Nephron (organoid): Measurements from ENCODE around the gene TACC2.

Experiments
- H3K27ac Mint-ChIP-seq, 3 experiments: 2 replicates each; pipeline ENCODE4 v1.8.0; 2020; ENCODE audit warnings: mixed read lengths in 3 of 3, mild to moderate bottlenecking in 2 of 3, moderate library complexity in 1 of 3
- H3K27me3 Mint-ChIP-seq: 2 replicates; pipeline ENCODE4 v1.8.0; 2021; ENCODE audit warnings: low read depth, mild to moderate bottlenecking, moderate library complexity, mixed read lengths
- H3K36me3 Mint-ChIP-seq: 2 replicates; pipeline ENCODE4 v1.8.0; 2020; ENCODE audit warnings: low read depth, mixed read lengths
- H3K4me1 Mint-ChIP-seq: 2 replicates; pipeline ENCODE4 v1.8.0; 2020; ENCODE audit warnings: mixed read lengths
- H3K4me3 Mint-ChIP-seq, 3 experiments: 2 replicates each; pipeline ENCODE4 v1.8.0; 2020; ENCODE audit warnings: mild to moderate bottlenecking in 3 of 3, mixed read lengths in 3 of 3, moderate library complexity in 2 of 3
- H3K9me3 Mint-ChIP-seq: 2 replicates; pipeline ENCODE4 v1.8.0; 2020; ENCODE audit warnings: mixed read lengths
- CTCF ChIP-seq, 3 experiments: fragments of 200-600 bp; sonication (generic); IDR thresholded peaks; one replicate each; pipeline ENCODE4 v1.5.0; 2021; ENCODE audit warnings: antibody characterized with exemption in 3 of 3; ENCODE audit not compliant: unreplicated experiment in 3 of 3

TACC2 gene

GRCh38 chr10:122222638-122223037 is 233.7 kb downstream of the TACC2 start:
- Mint-ChIP-seq H3K27me3 (no peaks in the 10 kb centered on the region), H3K4me1 (peaks cover 20% of the 10 kb centered on the region), H3K9me3 (no peaks in the 10 kb centered on the region), H3K27ac (no peak overlapping the region), H3K36me3 (peaks cover 49% of the 10 kb centered on the region), H3K4me3 (no peak overlapping the region)
- TF ChIP-seq CTCF (IDR thresholded peaks at IDR 0.05; ENCODE audit: unreplicated experiment in 3 of 3): no peak

- H3K27ac Mint-ChIP-seq: no peak overlapping the region
- H3K27me3 Mint-ChIP-seq: no peaks in the 10 kb centered on the region
- no peaks in the 10 kb centered on the region for H3K9me3 Mint-ChIP-seq
- peaks cover 20% of the 10 kb centered on the region for H3K4me1 Mint-ChIP-seq
- no peak overlapping the region for H3K4me3 Mint-ChIP-seq
- peaks cover 46% of the 10 kb centered on the region for H3K36me3 Mint-ChIP-seq
- TF ChIP-seq CTCF (IDR thresholded peaks at IDR 0.05; ENCODE audit: unreplicated experiment in 3 of 3): no peak
These were observed 235.2 kb downstream of the TACC2 start for GRCh38 chr10:122224159-122224558.

- peaks cover 27% of the 10 kb centered on the region for H3K4me1 Mint-ChIP-seq
- peaks cover 52% of the 10 kb centered on the region for H3K36me3 Mint-ChIP-seq
- no peaks in the 10 kb centered on the region for H3K9me3 Mint-ChIP-seq
- TF ChIP-seq CTCF (IDR thresholded peaks at IDR 0.05; ENCODE audit: unreplicated experiment in 3 of 3): no peak
- no peaks in the 10 kb centered on the region for H3K27me3 Mint-ChIP-seq
- no peak overlapping the region for H3K4me3 Mint-ChIP-seq
- H3K27ac Mint-ChIP-seq: no peak overlapping the region
These were observed 236.4 kb downstream of the TACC2 start for GRCh38 chr10:122225330-122225729.

GRCh38 chr10:122227754-122228153 is 238.8 kb downstream of the TACC2 start:
- peaks cover 27% of the 10 kb centered on the region for H3K4me1 Mint-ChIP-seq
- TF ChIP-seq CTCF (IDR thresholded peaks at IDR 0.05; ENCODE audit: unreplicated experiment in 3 of 3): no peak
- peaks cover 46% of the 10 kb centered on the region for H3K36me3 Mint-ChIP-seq
- H3K27ac Mint-ChIP-seq: no peak overlapping the region
- no peak overlapping the region for H3K4me3 Mint-ChIP-seq
- no peaks in the 10 kb centered on the region for H3K9me3 Mint-ChIP-seq
- no peaks in the 10 kb centered on the region for H3K27me3 Mint-ChIP-seq

- Mint-ChIP-seq H3K4me1 (peaks cover 46% of the 10 kb centered on the region), H3K9me3 (no peaks in the 10 kb centered on the region), H3K27ac (peak overlapping the region in 2 of 3 experiments; percentile 2 to 55), H3K36me3 (peaks cover 43% of the 10 kb centered on the region), H3K27me3 (no peaks in the 10 kb centered on the region), H3K4me3 (no peak overlapping the region)
- TF ChIP-seq CTCF (IDR thresholded peaks at IDR 0.05; ENCODE audit: unreplicated experiment in 3 of 3): no peak
These were observed 240.7 kb downstream of the TACC2 start for GRCh38 chr10:122229666-122230065.

- no peak for TF ChIP-seq CTCF (IDR thresholded peaks at IDR 0.05; ENCODE audit: unreplicated experiment in 3 of 3)
- H3K27me3 Mint-ChIP-seq: no peaks in the 10 kb centered on the region
- H3K9me3 Mint-ChIP-seq: no peaks in the 10 kb centered on the region
- no peak overlapping the region for H3K4me3 Mint-ChIP-seq
- peaks cover 37% of the 10 kb centered on the region for H3K36me3 Mint-ChIP-seq
- H3K4me1 Mint-ChIP-seq: peaks cover 47% of the 10 kb centered on the region
- H3K27ac Mint-ChIP-seq: peak overlapping the region in 2 of 3 experiments; percentile 2 to 55
These were observed 241.3 kb downstream of the TACC2 start for GRCh38 chr10:122230222-122230621.
